Measurements from ENCODE around the gene TFB1M.

GRCh38 chr6:155241966-155242365 lies 72.3 kb downstream of the TFB1M start:
- TF ChIP-seq CTCF (IDR thresholded peaks at IDR 0.05 in 2 of 3, conservative IDR thresholded peaks at IDR 0.05 in 1 of 3; ENCODE audit: insufficient read depth in 2 of 3, low read depth in 1 of 3, low read length in 3 of 3) = no peak
- TF ChIP-seq HDGF (IDR thresholded peaks at IDR 0.05) = no peak
- TF ChIP-seq CHD4 (IDR thresholded peaks at IDR 0.05; ENCODE audit: insufficient read depth, insufficient replicate concordance, low read depth, low read length, poor library complexity, severe bottlenecking) = no peak
- TF ChIP-seq JUND (IDR thresholded peaks at IDR 0.05; ENCODE audit: borderline replicate concordance, low read depth, low read length) = no peak
- TF ChIP-seq JUND (tag; IDR thresholded peaks at IDR 0.05; ENCODE audit: borderline replicate concordance, low read depth, low read length) = no peak
- TF ChIP-seq ZBTB7A (IDR thresholded peaks at IDR 0.05; ENCODE audit: borderline replicate concordance, control insufficient read depth, low read depth, low read length) = no peak
- no peak for TF ChIP-seq CBFB (CRISPR knock-in tag; IDR thresholded peaks at IDR 0.05)
- TF ChIP-seq ZNF274 (IDR thresholded peaks at IDR 0.05; ENCODE audit: borderline replicate concordance, low read depth, low read length) = no peak
- no peak for TF ChIP-seq TOE1 (IDR thresholded peaks at IDR 0.05; ENCODE audit: borderline replicate concordance)
- TF ChIP-seq TOE1 (CRISPR knock-in tag; IDR thresholded peaks at IDR 0.05; ENCODE audit: borderline replicate concordance, low read depth) = no peak
- no peak for TF ChIP-seq VEZF1 (CRISPR knock-in tag; IDR thresholded peaks at IDR 0.05)
- no peak for TF ChIP-seq ARHGAP35 (IDR thresholded peaks at IDR 0.05; ENCODE audit: partially characterized antibody)
- TF ChIP-seq ETV6 (IDR thresholded peaks at IDR 0.05; ENCODE audit: borderline replicate concordance in 1 of 2, low read depth in 2 of 2, low read length in 1 of 2) = no peak
- TF ChIP-seq ETV6 (CRISPR knock-in tag; IDR thresholded peaks at IDR 0.05; ENCODE audit: borderline replicate concordance) = no peak
- TF ChIP-seq SMARCA4 (IDR thresholded peaks at IDR 0.05) = no peak
